ENCODE data around the gene CNTN3.

GRCh38 chr3:74643636-74644035 lies 29.2 kb upstream of the CNTN3 start:
- TF ChIP-seq POLR2A (IDR thresholded peaks at IDR 0.05): no peak
- TF ChIP-seq, protein P1, sequence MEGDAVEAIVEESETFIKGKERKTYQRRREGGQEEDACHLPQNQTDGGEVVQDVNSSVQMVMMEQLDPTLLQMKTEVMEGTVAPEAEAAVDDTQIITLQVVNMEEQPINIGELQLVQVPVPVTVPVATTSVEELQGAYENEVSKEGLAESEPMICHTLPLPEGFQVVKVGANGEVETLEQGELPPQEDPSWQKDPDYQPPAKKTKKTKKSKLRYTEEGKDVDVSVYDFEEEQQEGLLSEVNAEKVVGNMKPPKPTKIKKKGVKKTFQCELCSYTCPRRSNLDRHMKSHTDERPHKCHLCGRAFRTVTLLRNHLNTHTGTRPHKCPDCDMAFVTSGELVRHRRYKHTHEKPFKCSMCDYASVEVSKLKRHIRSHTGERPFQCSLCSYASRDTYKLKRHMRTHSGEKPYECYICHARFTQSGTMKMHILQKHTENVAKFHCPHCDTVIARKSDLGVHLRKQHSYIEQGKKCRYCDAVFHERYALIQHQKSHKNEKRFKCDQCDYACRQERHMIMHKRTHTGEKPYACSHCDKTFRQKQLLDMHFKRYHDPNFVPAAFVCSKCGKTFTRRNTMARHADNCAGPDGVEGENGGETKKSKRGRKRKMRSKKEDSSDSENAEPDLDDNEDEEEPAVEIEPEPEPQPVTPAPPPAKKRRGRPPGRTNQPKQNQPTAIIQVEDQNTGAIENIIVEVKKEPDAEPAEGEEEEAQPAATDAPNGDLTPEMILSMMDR (IDR thresholded peaks at IDR 0.05): no peak
